Astrocyte (in vitro differentiated cells and primary cell): ENCODE data around the gene SKIC2.

ENCODE experiments used
- EZH2 ChIP-seq: IDR thresholded peaks from 2 replicates; pipeline ENCODE4 v1.6.1; 2012; ENCODE audit warnings: mild to moderate bottlenecking, low read length, inconsistent platforms; ENCODE audit not compliant: insufficient read depth
- TF ChIP-seq, protein P1 (sequence below): IDR thresholded peaks from 2 replicates; pipeline ENCODE4 v1.5.1; 2011; ENCODE audit warnings: low read depth, mild to moderate bottlenecking, inconsistent platforms, low read length, moderate library complexity; ENCODE audit not compliant: insufficient read depth

DNA sequence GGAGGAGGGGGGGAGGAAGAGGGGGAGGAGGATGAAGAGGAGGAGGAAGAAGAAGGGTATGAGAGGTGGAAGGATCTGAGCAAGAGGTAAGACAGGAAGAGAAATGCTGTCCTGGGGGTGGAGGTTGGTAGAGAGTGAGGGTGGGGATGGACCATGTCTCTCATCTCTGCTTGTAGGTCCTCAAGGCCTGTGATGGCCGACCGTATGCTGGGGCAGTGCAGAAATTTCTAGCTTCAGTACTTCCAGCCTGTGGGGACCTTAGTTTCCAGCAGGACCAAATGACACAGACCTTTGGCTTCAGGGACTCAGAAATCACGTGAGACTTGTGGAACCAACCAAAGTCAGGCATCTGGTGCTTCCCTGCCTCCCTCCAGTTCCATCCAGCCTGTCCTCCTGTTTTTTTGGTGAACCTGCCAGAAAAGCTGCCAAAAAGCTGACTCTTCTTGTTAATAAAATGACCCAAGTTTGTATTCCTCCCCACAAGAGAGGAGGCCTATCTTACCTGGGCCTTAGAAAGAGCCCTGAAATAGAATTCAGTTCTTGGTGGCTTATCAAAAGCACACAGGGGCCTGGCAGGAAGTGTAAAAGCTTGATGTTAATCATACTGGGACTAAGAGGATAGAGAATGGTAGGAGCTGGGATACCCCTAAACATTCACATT, 20.4 kb downstream of the SKIC2 start:
- TF ChIP-seq, protein P1, sequence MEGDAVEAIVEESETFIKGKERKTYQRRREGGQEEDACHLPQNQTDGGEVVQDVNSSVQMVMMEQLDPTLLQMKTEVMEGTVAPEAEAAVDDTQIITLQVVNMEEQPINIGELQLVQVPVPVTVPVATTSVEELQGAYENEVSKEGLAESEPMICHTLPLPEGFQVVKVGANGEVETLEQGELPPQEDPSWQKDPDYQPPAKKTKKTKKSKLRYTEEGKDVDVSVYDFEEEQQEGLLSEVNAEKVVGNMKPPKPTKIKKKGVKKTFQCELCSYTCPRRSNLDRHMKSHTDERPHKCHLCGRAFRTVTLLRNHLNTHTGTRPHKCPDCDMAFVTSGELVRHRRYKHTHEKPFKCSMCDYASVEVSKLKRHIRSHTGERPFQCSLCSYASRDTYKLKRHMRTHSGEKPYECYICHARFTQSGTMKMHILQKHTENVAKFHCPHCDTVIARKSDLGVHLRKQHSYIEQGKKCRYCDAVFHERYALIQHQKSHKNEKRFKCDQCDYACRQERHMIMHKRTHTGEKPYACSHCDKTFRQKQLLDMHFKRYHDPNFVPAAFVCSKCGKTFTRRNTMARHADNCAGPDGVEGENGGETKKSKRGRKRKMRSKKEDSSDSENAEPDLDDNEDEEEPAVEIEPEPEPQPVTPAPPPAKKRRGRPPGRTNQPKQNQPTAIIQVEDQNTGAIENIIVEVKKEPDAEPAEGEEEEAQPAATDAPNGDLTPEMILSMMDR: no peak
- TF ChIP-seq EZH2: no peak
